ENCODE results near the gene WDR35.
A peak's percentile ranks its signal among the peaks of the same experiment; 100 is the strongest.
"Not testable (repeated sequence)": the region's sequence is repeated elsewhere in the genome, so short reads cannot be mapped to it uniquely, and the experiment has no call there.

The WDR35 gene

DNA sequence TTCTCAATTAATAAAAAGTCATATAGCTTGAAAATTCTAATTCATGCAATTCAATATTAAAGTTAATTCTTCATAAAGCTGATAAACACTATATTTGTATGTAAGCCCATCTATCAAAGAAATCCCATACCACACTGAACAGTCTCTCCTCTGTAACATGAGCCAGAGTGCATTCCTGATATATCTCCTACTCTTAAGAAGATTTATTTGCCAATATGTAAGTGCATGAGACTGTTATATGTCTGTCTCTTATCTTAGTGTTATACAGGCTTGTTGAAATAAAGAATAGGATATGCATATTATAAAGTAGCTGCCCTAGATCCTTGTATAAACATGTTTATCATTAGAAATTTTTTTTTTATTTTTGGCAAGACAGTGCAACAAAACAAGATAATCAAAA lies 47.7 kb downstream of the WDR35 start:
- DNase-seq (ENCODE audit: low read depth in 2 of 2), result no peak

DNA sequence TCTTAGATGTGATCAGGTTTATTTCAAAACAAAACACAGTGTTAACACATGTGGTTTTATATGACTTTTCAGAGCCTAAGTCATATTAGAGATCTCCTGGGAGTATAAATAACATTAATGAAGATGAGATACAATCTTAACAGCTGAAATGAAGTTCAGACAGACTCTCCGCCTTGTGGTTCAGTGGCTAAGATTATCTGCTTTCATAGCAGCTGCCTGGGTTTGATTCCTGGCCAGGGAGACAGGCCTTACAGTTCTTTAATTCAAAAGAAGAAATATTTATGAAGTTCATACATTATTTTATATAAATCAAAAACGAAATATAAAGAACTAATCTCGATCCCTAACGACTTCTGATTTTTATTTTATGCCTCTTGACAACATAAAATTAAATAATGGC lies 52.9 kb downstream of the WDR35 start:
- DNase-seq (ENCODE audit: low read depth in 2 of 2), result no peak

DNA sequence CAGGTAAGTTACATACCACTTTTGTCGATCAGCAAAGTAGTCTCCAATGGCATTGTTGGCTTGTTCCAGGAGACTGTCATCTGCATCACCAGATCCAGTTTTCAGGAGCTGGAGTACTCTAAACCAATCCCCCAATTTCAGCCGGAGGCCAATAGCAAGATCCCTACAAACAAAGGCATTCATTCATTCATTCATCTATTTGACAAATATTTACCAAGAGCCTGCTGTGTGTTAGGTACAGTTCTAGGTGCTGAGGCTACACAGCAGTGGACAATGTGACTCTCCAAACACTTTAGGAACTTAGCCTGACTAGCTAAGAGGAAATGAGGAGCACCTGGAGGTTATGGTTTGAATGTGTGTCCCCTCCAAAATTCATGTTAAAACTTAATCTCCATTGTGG lies 53.7 kb downstream of the WDR35 start:
- DNase-seq (ENCODE audit: low read depth in 2 of 2), result no peak

DNA sequence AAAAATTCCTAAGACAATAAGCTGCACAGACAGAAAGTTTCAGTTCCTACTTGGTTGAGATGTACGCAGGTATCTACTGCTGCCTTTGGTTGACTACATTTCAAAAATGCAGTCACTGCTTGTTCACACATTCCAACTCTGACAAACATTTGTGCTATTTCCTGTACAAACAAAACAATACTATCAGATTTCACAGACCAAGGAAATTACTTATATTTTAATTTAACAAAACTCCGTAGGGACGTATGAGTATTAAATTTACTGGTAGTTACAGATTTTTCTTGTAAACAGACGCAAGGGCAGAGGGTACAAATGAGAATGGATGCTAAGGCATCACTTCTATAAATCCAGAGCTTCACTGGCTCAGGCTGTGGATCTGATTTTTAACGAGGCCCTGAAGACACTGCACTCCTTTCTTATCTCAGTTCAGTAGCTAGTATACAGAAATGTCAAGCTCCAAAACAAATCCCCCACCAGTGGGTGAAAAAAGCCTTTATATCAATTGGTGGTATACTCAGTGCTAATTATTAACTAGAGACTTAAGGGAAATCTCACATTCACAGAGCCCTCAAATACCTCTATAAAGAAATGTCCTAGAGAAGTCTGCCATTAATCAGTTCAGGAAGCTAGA lies 56.4 kb downstream of the WDR35 start:
- no peak for DNase-seq (ENCODE audit: low read depth in 2 of 2)

DNA sequence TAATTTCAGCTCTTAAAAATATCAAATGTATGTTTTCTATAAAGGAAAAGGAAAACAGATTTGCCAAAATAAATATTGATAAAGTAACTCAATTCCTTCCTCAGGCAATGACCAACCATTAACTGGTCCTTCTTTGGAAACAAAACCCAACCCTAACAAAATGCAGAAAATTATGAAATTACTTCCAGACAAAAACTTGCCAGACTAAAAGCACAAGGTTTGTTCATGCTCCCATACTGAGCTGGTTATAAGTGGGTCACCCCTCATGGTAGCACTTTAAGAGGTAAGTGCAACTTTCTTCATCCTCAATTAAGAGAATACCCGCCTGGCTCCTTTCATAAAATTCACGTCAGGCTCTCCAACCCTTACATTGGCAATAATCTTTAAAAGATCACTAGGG lies 57.0 kb downstream of the WDR35 start:
- no peak for DNase-seq (ENCODE audit: low read depth in 2 of 2)

DNA sequence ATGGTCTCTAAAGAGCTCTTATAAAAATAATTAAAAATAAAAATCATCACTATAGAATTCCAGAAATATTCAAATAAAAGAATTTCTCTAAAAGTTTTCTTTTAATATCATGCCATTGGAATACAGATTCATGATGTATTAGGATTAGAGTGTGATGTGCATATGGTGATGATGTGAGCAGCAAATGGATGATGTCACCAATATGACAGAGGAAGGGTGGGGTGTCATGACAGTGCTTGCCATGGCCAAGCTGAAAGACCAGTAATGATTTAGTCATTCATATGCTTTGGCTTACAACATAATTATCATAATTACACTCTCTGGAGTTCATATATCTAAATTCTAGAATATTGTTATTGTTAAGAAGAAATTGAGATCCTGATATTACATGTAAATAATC lies 60.7 kb downstream of the WDR35 start:
- no peak for DNase-seq (ENCODE audit: low read depth in 2 of 2)

DNA sequence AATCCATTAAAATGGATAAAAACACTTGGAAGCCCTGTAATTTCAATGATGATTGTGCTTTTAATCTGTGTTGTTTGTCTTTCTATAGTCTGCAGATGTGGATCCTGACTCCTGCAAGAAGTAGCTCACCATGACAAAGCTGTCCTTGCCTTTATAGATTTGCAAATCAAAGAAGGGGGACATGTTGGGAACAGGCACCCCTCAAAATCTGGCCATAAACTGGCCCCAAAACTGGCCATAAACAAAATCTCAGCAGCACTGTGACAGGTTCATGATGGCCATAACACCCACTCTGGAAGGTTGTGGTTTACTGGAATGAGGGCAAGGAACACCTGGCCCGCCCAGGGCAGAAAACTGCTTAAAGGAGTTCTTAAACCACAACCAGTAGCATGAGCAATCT lies 62.1 kb downstream of the WDR35 start:
- DNase-seq (ENCODE audit: low read depth in 2 of 2), result not testable (repeated sequence)

DNA sequence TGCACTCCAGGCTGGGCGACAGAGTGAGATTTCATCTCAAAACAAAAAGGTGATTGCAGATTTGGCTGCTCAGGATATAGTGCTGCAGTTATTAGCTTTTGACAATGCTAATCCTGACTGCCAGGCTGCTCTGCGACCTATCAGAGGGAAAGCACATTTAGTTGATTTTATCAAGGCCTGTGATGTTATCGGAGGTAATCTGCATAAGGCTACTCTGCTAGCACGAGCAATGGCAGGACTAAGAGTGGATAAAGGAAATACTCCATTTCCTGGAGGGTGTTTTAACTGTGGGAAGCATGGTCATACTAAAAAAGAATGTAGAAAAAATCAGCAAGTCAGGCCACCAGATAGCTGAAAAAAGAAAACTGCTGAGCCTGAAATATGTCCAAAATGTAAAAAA lies 65.4 kb downstream of the WDR35 start:
- not testable (repeated sequence) for DNase-seq (ENCODE audit: low read depth in 2 of 2)

DNA sequence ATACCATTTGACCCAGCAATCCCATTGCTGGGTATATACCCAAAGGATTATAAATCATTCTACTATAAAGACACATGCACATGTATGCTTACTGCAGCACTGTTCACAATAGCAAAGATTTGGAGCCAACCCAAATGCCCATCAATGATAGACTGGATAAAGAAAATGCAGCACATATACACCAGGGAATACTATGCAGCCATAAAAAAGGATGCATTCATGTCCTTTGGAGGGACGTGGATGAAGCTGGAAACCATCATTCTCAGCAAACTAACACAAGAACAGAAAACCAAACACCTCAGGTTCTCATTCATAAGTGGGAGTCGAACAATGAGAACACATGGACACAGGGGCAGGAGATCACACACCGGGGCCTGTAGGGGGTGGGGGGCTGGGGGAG lies 67.7 kb downstream of the WDR35 start:
- not testable (repeated sequence) for DNase-seq (ENCODE audit: low read depth in 2 of 2)

DNA sequence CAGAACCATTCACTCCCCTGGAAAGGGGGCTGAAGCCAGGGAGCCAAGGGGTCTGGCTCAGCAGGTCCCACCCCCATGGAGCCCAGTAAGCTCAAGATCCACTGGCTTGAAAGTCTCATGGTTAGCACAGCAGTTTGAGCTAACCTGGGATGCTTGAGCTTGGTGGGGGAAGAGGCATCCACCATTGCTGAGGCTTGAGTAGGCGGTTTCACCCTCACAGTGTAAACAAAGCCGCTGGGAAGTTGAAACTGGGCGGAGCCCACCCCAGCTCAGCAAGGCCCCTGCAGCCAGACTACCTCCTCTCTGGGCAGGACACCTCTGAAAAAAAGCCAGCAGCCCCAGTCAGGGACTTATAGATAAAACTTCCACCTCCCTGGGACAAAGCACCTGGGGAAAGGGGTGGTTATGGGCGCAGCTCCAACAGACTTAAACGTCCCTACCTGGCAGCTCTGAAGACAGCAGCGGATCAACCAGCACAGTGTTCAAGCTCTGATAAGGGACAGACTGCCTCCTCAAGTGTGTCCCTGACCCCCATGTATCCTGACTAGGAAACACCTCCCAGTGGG lies 73.4 kb downstream of the WDR35 start:
- DNase-seq (ENCODE audit: low read depth in 2 of 2), result no peak

DNA sequence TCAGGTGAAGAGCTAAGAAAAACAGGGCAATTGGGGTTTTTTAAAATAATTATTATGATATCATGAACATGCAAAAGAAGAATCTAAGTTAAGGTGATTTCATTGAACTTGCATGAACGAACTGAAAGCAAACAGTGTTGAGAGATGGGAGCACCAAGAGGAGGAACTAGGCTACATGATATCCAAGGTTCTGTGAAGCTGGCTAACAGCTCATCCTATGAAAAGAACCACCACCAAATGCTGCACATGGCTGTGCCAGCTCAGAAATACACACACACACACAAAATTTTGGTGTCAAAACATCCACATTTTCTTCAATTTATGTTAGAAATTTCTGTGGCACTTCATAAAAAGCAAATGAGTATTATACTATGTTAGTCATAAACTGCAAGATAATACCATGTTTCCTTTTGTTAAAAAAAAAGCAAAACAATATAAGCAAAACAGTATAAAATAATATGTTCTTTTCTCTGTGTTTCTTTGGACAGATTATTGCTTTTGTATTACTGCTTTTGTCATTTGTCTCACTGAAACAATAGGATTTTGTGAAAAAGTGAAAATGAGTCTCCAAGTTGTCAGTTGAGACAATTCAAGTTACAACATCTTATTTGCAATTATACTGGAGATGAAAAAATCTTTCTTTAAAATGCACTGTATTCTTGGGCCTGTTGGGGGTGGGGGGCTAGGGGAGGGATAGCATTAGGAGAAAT lies 75.5 kb downstream of the WDR35 start:
- no peak for DNase-seq (ENCODE audit: low read depth in 2 of 2)

DNA sequence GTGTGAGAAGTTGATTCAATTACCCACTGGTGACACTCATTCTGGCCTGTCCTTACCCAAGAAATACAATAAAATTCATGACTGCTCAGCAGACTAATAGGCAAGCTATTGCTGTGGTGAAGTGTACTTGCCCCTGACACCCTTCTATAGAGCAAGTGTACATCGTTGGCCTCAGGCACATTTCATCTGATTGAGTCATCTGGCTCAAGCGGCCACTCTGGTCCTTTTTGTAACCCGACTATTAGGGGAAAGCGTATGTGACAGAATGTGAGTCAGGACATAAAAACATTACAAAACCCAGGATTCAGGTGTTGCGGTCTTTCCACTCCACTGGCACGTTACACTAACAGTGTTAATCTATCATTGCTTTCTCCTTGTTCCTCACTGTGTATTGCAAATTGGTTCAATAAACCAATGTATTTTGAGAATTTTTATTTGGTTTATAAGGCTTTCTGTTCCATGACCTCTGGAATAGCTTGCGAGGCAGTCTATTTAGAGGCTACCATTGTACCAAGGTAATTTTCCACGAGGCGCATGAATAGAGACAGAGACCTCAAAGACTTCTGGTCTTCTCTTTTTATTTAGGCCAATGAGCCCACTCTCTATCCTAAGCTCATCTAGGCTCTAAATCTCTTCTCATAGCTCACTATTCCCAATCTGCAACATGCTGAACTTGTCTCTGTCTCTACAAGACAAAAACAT lies 77.9 kb downstream of the WDR35 start:
- DNase-seq (ENCODE audit: low read depth in 2 of 2), result no peak

DNA sequence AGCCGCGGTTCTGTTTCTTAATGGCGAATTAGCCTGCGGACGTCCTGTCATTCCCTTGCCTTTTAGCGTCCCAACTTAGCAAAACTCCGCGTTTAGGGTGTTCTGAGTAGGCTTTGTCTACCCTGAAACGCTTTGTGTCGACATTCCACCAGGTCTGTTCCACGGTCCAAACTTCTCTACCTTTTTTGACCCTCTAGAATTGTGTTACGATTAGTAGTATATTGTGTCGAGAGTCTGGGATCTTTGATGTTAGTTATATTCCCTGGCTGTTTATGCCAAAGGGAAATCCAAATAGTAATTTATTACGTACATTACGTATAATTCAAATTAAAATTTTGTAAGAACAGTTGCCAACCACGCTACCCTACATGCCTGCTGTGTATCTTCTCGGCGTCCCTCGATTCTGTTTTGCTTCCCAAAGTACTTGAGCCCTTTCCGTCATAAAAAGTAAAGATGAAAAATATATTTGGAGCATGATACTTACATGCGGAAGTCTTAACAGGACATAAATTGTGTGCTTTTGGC lies 87.6 kb downstream of the WDR35 start:
- no peak for DNase-seq (ENCODE audit: low read depth in 2 of 2)

DNA sequence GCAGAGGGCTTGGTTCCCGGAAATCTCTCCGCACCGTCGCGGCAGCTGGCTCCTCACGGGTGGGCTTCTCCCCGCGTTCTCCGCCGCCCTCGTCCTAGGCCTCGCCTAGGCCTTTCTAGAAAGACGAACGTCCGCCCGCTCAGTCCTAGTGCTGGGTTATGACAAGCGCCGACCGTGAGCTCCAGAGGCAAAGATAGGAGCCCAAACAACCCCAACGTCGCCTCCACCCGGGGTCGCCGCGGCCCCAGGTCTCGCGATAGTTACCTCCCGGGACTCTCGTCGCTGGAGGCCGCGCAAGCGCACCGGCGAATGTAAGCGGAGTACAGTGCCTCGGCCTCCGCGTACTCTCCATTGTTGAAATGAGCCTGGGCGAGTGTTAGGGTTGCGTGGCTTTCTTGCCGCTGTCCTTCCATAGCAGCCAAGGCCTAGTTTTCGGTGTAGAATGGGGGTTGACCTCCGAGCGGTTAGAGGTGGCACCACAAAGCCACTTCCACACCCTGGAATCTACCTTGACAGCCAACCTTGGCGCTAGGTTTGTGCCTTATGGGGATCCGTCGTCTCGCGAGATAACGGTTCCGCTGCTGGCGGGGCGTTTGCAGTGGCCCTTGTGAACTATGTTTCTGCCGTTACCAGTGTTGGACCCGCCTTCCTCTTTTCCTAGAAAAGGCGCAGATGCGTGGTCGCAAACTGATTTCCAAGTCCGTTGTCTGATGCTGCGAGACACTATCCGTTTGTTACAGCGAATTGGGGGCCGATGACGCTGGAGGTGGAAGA lies 88.3 kb downstream of the WDR35 start, which contains the start of gene TTC32:
Gene TTC32, minus strand, starts transcription at position 542 of the 774 bp plus-strand sequence. Its CDS starts 129 bp downstream, at position 413.
- peak; percentile 85 to 89 for DNase-seq (ENCODE audit: low read depth in 2 of 2)

DNA sequence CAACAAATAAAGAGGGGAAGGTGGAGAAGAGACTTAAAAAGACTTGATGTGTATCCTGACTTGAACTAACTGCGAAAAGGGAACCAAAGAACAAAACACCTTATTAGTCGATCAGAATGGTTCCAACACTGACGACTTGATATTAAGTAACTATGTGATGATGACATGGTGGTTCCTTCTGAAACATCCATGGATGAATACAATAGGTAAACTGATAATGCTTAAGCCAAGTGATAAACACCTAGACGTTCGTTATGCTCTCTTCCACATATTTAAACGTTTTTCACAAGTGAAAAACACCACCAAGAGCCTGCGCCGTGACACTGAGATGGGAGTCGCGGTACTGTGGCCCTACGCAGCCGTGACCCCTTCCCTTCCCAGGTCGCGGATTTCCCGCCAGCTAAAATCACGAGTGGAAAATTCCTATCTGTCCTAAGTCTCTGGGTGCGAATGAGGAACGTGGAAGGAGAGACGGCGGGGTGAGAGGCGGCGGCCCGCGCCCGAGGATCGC lies 88.9 kb downstream of the WDR35 start:
- no peak for DNase-seq (ENCODE audit: low read depth in 2 of 2)

DNA sequence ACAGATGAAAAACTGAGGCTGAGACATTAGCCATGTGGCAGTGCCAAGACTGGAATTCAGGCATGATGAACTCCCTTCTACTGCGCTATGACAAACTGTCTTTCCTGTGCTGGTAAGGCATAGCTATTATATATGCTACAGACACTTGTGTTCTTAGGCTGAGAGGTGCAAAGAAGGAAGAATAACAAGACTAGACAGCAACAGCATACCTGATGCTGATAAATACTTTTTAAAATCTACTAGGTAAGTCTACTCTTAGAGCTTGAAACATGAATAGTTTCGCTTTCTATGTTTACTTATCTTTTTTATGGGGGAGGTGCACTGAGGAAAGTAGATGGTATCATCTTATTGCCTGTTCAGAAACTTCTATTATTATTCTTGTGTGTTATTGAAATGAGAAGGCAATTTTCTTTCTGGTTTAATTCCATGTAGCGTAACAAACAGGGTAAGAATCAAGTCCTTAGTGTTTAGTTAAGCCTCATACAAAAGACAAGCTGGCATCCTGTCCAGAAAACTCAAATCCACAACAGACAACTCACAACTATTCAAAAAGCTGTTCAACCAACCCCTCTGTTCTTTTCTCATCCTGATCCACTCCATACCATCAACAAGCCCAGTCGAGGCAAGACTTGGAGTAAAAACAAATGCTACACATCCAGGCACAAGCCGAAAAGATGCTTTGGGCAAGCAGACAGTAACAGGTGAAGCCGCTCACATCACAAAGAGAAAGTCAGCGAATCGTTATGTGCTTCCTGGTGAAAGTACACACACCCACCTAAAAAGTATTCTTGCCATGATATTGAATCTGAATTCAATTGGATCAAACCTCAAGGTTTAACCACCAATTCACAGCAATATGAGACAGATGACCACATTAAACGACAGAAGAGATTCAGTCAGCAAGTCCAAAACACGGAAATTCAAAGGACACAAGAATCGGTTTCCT lies 89.6 kb downstream of the WDR35 start:
- no peak for DNase-seq (ENCODE audit: low read depth in 2 of 2)

DNA sequence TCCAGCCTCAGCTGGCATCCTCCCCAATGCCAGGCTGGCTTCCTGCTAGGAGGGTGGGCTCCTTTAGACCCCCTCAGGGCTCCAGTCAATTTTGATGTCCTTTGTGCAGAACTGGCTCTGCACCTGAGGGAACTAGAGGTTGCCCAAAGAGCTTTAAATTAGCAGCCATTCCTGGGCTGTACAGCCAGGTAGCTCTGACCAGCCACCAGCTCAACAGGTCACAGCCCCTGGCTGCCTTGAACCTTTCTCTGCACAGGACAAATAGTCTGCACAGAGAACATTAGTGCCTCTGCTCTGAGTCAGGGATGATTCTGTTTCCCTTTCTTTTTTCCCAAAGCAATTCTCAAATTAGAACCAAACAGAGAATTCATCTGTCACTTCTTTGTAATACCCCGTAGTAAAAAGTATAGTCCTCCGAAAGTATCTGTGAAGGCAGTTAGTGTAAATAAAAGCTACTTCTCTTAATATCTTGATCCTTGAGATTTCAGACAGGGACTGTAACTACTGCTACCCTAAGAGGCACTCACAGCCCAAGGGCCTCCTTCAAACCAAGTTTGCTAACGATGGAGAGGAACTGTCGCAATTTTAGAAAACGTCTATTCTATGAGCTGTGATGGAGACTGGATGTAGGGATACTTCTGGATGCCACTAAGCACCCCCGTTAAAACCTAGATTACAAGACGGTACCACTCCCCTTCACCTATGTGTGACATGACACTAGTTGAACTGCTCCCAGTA lies 91.1 kb downstream of the WDR35 start:
- DNase-seq (ENCODE audit: low read depth in 2 of 2), result no peak

DNA sequence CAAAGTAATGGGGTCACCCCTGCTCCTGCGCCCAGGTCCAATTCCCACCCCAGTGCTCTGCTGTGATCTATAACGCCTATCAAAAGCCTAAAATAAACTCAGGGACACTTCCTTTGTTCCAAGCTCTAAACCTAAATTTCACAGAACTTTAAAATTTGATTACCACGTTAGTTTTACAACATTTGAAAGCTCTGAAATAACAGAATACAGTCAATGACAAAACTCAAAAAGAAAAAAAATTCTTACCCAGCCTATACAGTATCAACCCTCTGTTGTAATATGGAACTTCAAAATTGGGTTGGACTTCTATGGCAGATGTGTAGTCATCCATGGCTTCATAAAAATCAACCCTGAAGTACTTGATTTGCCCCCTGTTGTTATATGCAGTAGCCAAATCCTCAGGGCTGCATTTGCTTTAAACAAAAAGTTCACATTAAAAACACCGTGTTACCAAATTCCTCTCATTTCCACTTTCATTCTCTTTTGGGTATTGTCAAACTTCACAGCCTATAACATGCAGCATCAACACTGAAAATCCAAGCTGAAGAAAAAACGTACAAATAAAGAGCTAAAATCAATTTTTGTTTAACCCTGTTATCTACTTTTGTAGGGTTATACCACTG lies 92.2 kb downstream of the WDR35 start:
- DNase-seq (ENCODE audit: low read depth in 2 of 2), result no peak

DNA sequence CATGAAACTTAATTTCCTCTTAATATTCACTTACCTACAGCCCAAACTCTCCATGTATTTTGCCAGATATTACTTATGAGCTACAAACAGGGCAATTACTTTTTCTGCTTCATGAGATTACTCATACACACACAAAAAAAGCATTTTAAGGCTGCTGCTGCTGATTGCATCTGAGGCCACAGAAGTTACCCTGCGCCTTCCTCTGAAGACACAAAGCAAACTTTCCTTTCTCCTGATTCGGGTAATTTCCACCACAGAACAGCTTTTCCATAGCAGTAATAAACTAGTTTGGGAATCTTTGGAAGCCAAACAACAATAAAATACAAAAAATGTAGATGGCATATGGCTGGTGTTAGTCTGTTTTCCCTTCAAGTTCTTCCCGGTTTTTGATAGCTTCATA lies 94.4 kb downstream of the WDR35 start:
- no peak for DNase-seq (ENCODE audit: low read depth in 2 of 2)

Data from stimulated activated CD4-positive, alpha-beta T cell treated with anti-CD3 and anti-CD28 coated beads, Interleukin-15, amount 100 ng/mL, for 48 hours (primary cell).